Heart right ventricle (tissue), 16 donors: ENCODE results near the gene SEC14L2. TPM values are rescaled to one million over a fixed set of nuclear protein-coding genes. Genes with fewer than 3 reads are reported as not detected.

ENCODE experiments used
- ATAC-seq, 8 donors: fragments of 200-7000 bp; cut with Tn5 transposase; one replicate each; pipeline ENCODE4 v1.9.1; 2020; ENCODE audit warnings: mild to moderate bottlenecking in 8 of 8, moderate library complexity in 8 of 8, moderate number of reproducible peaks in 1 of 8
- DNase-seq, 2 donors: peaks; one replicate each; pipeline ENCODE4 v3.0.0-alpha.2; 2020
- H3K27ac ChIP-seq, 10 donors: fragments of 200-600 bp; sonication (generic) in 2 of 10; one replicate each; pipeline versions ENCODE4 v1.5.0 to v1.8.0; 2020 to 2022; ENCODE audit warnings: mild to moderate bottlenecking in 3 of 10
- H3K27me3 ChIP-seq, 7 donors: fragments of 200-600 bp; one replicate each; pipeline ENCODE4 v1.8.0; 2021 to 2022; ENCODE audit warnings: mild to moderate bottlenecking in 2 of 7
- H3K36me3 ChIP-seq, 9 donors: fragments of 200-600 bp; sonication (generic) in 1 of 9; one replicate each; pipeline versions ENCODE4 v1.5.0 to v1.8.0; 2020 to 2022; ENCODE audit warnings: mild to moderate bottlenecking in 2 of 9
- H3K4me1 ChIP-seq, 9 donors: fragments of 200-600 bp; sonication (generic) in 1 of 9; one replicate each; pipeline versions ENCODE4 v1.5.0 to v1.8.0; 2020 to 2022; ENCODE audit warnings: mild to moderate bottlenecking in 4 of 9
- H3K4me3 ChIP-seq, 10 donors: fragments of 200-600 bp; sonication (generic) in 2 of 10; one replicate each; pipeline versions ENCODE4 v1.5.0 to v1.8.0; 2020 to 2022; ENCODE audit warnings: mild to moderate bottlenecking in 7 of 10, moderate library complexity in 2 of 10
- H3K9me3 ChIP-seq, 11 donors: fragments of 200-600 bp in 10 of 11; sonication (generic) in 2 of 11; one replicate each; pipeline versions ENCODE4 v1.5.0 to v1.8.0; 2013 to 2022; ENCODE audit warnings: mild to moderate bottlenecking in 2 of 11, control low read depth in 1 of 11, moderate library complexity in 1 of 11
- CTCF ChIP-seq, 9 donors: fragments of 200-600 bp; sonication (generic) in 2 of 9; IDR thresholded peaks; one replicate each; pipeline versions ENCODE4 v1.5.0 to v1.8.0; 2021 to 2022; ENCODE audit warnings: antibody characterized with exemption in 9 of 9, mild to moderate bottlenecking in 5 of 9, moderate library complexity in 1 of 9
- WGBS, 2 donors: extraction: QIAGEN DNeasy Blood & Tissue Kit; methylation state at CpG; one replicate each; pipeline ENCODE4 v1.1.7; 2013; ENCODE audit warnings: inconsistent platforms in 1 of 2; 5-methylcytosine and 5-hydroxymethylcytosine counted together
- intact Hi-C, 10 donors: fragments of 100-400 bp; cut with DNase I; formaldehyde crosslinking; loops; one replicate each; pipeline versions ENCODE4 v1.11.1 to v1.14.2; 2022
- polyA plus RNA-seq, 2 donors: library from polyadenylated mRNA; stranded (reverse); fragments of 200-250 nt; gene quantifications; one replicate each; pipeline ENCODE4 v1.2.3, GENCODE V29; 2013
- total RNA-seq, 10 donors: library from RNA; stranded (reverse); fragmentation: NEBNext Ultra II Directional in 3 of 10; extraction: Animal tissue kit (Norgen Biotek cat#: 25700) in 3 of 10; gene quantifications; one replicate each; pipeline versions ENCODE4 v1.2.1 to v1.2.4, GENCODE V29; 2021 to 2023
- donor health status: Arrhythmogenic right ventricular cardiomyopathy.
- donor health status: ischemic (EF 13 %, LVEDD 7.1; RV severe dilation, severe dysfunction).
- donor health status: healthy with polysubstance abuse.
- donor health status: DM: no; HTN: yes; CAD: no.
- donor health status: DM: no; HTN: no; CAD: no.
- donor health status: ischemic (EF 25% LVEDD 6.9; RV normal size, moderate dysfunction).
- donor health status: ischemic (EF 25% LVEDD 5.7; RV mildly dilated, moderate dysfunction).
- donor health status: healthy.
- donor health status: DM: yes; HTN: yes; CAD: no.
- donor health status: Ischemic cardiomyopathy.
- donor health status: ischemic (EF 35%, LVEDD 5.7; RV mildly dilated, moderate dysfunction).
- donor health status: nonischemic (EF 11% LVEDD 7.7; RV severe dilation, severe dysfunction).
- donor health status: DM: yes; HTN: yes; CAD: no.
- donor health status: PGD.
- donor health status: ischemic (EF 29% LVEDD 5.4; RV normal size, mild dysfunction).
- donor health status: nonischemic (EF 23%, LVEDD 6.1; RV moderate dilation, normal function).

The SEC14L2 gene
- total and polyA plus RNA-seq, 12 donors, result 0.21 to 7.6 (median 0.87) TPM

- Histone ChIP-seq H3K4me1 (peaks cover 4 to 13% (median 7%) of the 10 kb centered on the region in 9 donors), H3K9me3 (no peaks in the 10 kb centered on the region), H3K36me3 (no peaks in the 10 kb centered on the region), H3K27ac (no peak overlapping the region), H3K4me3 (no peak overlapping the region), H3K27me3 (peaks cover 0 to 32% (median 14%) of the 10 kb centered on the region in 7 donors)
- ATAC-seq, result peak in 3 of 8 donors; percentile 14 to 34 (median 32)
- TF ChIP-seq CTCF (IDR thresholded peaks at IDR 0.05), result peak; percentile 43 to 82 (median 66)
- intact Hi-C loops, result loop anchor here (1.0 to 10.0 kb wide), 9 partner anchors 91 to 364 kb away; no protein-coding TSS in a partner anchor
- 72 to 75% methylated on average over 5 of the region's 5 CpGs for WGBS, 2 donors
- peak; percentile 15 to 51 for DNase-seq
These were observed 5.7 kb upstream of the SEC14L2 start for GRCh38 chr22:30390974-30391691.

GRCh38 chr22:30392661-30393321 is 4.0 kb upstream of the SEC14L2 start:
- intact Hi-C loops, result loop anchor here in 5 of 10 donors (5.0 to 10.0 kb wide), 6 partner anchors 90 to 362 kb away; no protein-coding TSS in a partner anchor
- no peak for TF ChIP-seq CTCF (IDR thresholded peaks at IDR 0.05)
- DNase-seq, result no peak
- no peaks in the 10 kb centered on the region for H3K9me3 ChIP-seq
- H3K4me1 ChIP-seq, result peaks cover 0 to 18% (median 14%) of the 10 kb centered on the region in 9 donors
- no peak overlapping the region for H3K4me3 ChIP-seq
- H3K27me3 ChIP-seq, result peaks cover 0 to 48% (median 28%) of the 10 kb centered on the region in 7 donors
- WGBS, 2 donors, result 70 to 74% methylated on average over 9 of the region's 9 CpGs
- H3K27ac ChIP-seq, result no peak overlapping the region
- H3K36me3 ChIP-seq, result no peaks in the 10 kb centered on the region
- no peak for ATAC-seq

- no peak overlapping the region for H3K27ac ChIP-seq
- DNase-seq, result no peak
- 79 to 81% methylated on average over 7 of the region's 7 CpGs for WGBS, 2 donors
- ATAC-seq, result no peak
- TF ChIP-seq CTCF (IDR thresholded peaks at IDR 0.05), result no peak
- no peaks in the 10 kb centered on the region for H3K36me3 ChIP-seq
- H3K27me3 ChIP-seq, result peaks cover 0 to 53% (median 33%) of the 10 kb centered on the region in 7 donors
- H3K4me1 ChIP-seq, result peaks cover 0 to 23% (median 15%) of the 10 kb centered on the region in 9 donors
- no peaks in the 10 kb centered on the region for H3K9me3 ChIP-seq
- intact Hi-C loops, result loop anchor here in 5 of 10 donors (5.0 to 10.0 kb wide), 6 partner anchors 89 to 362 kb away; no protein-coding TSS in a partner anchor
- H3K4me3 ChIP-seq, result no peak overlapping the region
These were observed 3.5 kb upstream of the SEC14L2 start for GRCh38 chr22:30393322-30393680.

- no peak for ATAC-seq
- intact Hi-C loops, result loop anchor here in 5 of 10 donors (5.0 to 10.0 kb wide), 6 partner anchors 88 to 361 kb away; no protein-coding TSS in a partner anchor
- H3K4me1 ChIP-seq, result peaks cover 0 to 24% (median 15%) of the 10 kb centered on the region in 9 donors
- no peaks in the 10 kb centered on the region for H3K9me3 ChIP-seq
- TF ChIP-seq CTCF (IDR thresholded peaks at IDR 0.05), result no peak
- peaks cover 0 to 55% (median 36%) of the 10 kb centered on the region in 7 donors for H3K27me3 ChIP-seq
- no peaks in the 10 kb centered on the region for H3K36me3 ChIP-seq
- no peak for DNase-seq
- no peak overlapping the region for H3K27ac ChIP-seq
- WGBS, 2 donors, result 79 to 87% methylated on average over 3 of the region's 3 CpGs
- H3K4me3 ChIP-seq, result no peak overlapping the region
These were observed 2.9 kb upstream of the SEC14L2 start for GRCh38 chr22:30393885-30394284.
